HepG2 (cell line): ENCODE measurements around the gene SUSD3. TPM values are rescaled to one million over a fixed set of nuclear protein-coding genes. Genes with fewer than 3 reads are reported as not detected.

Experiments used
- ATAC-seq: fragments of 200-7000 bp; cut with Tn5 transposase; 3 replicates; pipeline ENCODE4 v1.9.1; 2020; ENCODE audit warnings: mild to moderate bottlenecking, moderate library complexity
- BruUV-seq: library from RNA; stranded (reverse); fragments of 400-500 nt; replicated peaks from 2 replicates; lab custom pipeline; 2021; lab: Mats Ljungman, UMichigan
- CTCF ChIA-PET: fragments of 300-600 bp; formaldehyde crosslinking; extraction: SDS; loops from one replicate; lab custom pipeline; 2021; ENCODE audit warnings: low total read pairs, inconsistent platforms, low intra/inter-chr PET ratio; lab: Yijun Ruan, JAX
- POLR2A ChIA-PET: fragments of 350-600 bp; sonication (Branson Sonifier 250); formaldehyde crosslinking; loops from one replicate; lab custom pipeline; 2020; ENCODE audit warnings: antibody characterized with exemption, inconsistent platforms; lab: Yijun Ruan, JAX
- DNase-seq: peaks from one replicate; pipeline ENCODE4 v3.0.0-alpha.2; 2015; ENCODE audit warnings: low spot score
- FAIRE-seq: peaks from 3 replicates; lab custom pipeline; 2011; peaks lifted over from hg19 to GRCh38; lab: Jason Lieb, UNC
- H2AFZ ChIP-seq: one replicate; pipeline ENCODE4 v1.6.1; 2011; ENCODE audit warnings: low read length, inconsistent platforms
- H3K27ac ChIP-seq: fragments of 300-600 bp; 3 replicates; pipeline ENCODE4 v1.8.0; 2011; ENCODE audit warnings: mixed run types, mild to moderate bottlenecking, mixed read lengths, low read length, inconsistent platforms; ENCODE audit not compliant: insufficient read depth; ENCODE audit errors: extremely low read length
- H3K27me3 ChIP-seq, 2 experiments: fragments of 200-600 bp in 1 of 2; 2 replicates in 1 of 2; 3 replicates in 1 of 2; pipeline versions ENCODE4 v1.6.0 to v1.8.0; 2011; ENCODE audit warnings: low read length in 2 of 2, mild to moderate bottlenecking in 2 of 2, moderate library complexity in 2 of 2, inconsistent platforms in 1 of 2; ENCODE audit not compliant: insufficient read depth in 2 of 2, control insufficient read depth in 1 of 2
- H3K36me3 ChIP-seq, 2 experiments: fragments of 200-600 bp in 1 of 2; replicated peaks in 1 of 2; 2 replicates in 1 of 2; 3 replicates in 1 of 2; pipeline versions ENCODE4 v1.5.1 to v1.8.0; 2011; ENCODE audit warnings: low read length in 2 of 2, inconsistent platforms in 1 of 2; ENCODE audit not compliant: insufficient read depth in 2 of 2, control insufficient read depth in 1 of 2
- H3K4me1 ChIP-seq: 2 replicates; pipeline ENCODE4 v1.5.1; 2012; ENCODE audit warnings: low read length, inconsistent platforms; ENCODE audit not compliant: insufficient read depth
- H3K4me2 ChIP-seq: 2 replicates; pipeline ENCODE4 v1.6.0; 2011; ENCODE audit warnings: low read depth, low read length, inconsistent platforms
- H3K4me3 ChIP-seq, 3 experiments: fragments of 200-600 bp in 1 of 3; sonication (generic), shearing (Covaris generic) in 1 of 3; replicated peaks in 1 of 3; 2 replicates each; pipeline ENCODE4 v1.5.1; 2011 to 2016; ENCODE audit warnings: low read length in 3 of 3, inconsistent platforms in 2 of 3, low read depth in 2 of 3, mild to moderate bottlenecking in 2 of 3, control low read depth in 1 of 3, mixed read lengths in 1 of 3; ENCODE audit not compliant: insufficient read depth in 1 of 3
- H3K79me2 ChIP-seq: one replicate; pipeline ENCODE4 v1.6.1; 2011; ENCODE audit warnings: low read length, inconsistent platforms; ENCODE audit not compliant: insufficient read depth
- H3K9ac ChIP-seq: 2 replicates; pipeline ENCODE4 v1.6.0; 2011; ENCODE audit warnings: mild to moderate bottlenecking, low read depth, low read length, inconsistent platforms; ENCODE audit not compliant: insufficient read depth
- H3K9me3 ChIP-seq: 2 replicates; pipeline ENCODE4 v1.5.1; 2012; ENCODE audit warnings: mild to moderate bottlenecking, low read length
- H4K20me1 ChIP-seq: 2 replicates; pipeline ENCODE4 v1.6.0; 2011; ENCODE audit warnings: inconsistent platforms, mild to moderate bottlenecking, low read length, moderate library complexity; ENCODE audit not compliant: insufficient read depth
- CCDC6 ChIP-seq: sonication (generic); formaldehyde crosslinking; IDR thresholded peaks from 2 replicates; pipeline ENCODE4 v1.8.1; 2022; ENCODE audit warnings: mild to moderate bottlenecking, missing genetic modification reagents, moderate library complexity
- CSRNP1 ChIP-seq: sonication (generic); formaldehyde crosslinking; IDR thresholded peaks from 2 replicates; pipeline ENCODE4 v1.8.1; 2023; ENCODE audit warnings: mild to moderate bottlenecking, missing genetic modification reagents
- HNF1B ChIP-seq: sonication (generic); formaldehyde crosslinking; IDR thresholded peaks from 2 replicates; pipeline ENCODE4 v1.5.1; 2020; ENCODE audit warnings: mild to moderate bottlenecking, moderate library complexity, missing genetic modification reagents
- NFAT5 ChIP-seq: sonication (generic); formaldehyde crosslinking; IDR thresholded peaks from 2 replicates; pipeline ENCODE4 v1.4.0; 2020; ENCODE audit warnings: missing genetic modification reagents
- SAP130 ChIP-seq: IDR thresholded peaks from 2 replicates; pipeline ENCODE4 v1.6.1; 2016; ENCODE audit warnings: low read depth
- SMAD1 ChIP-seq: sonication (generic); formaldehyde crosslinking; IDR thresholded peaks from 2 replicates; pipeline ENCODE4 v1.4.0; 2020; ENCODE audit warnings: missing genetic modification reagents, low read depth, mild to moderate bottlenecking, borderline replicate concordance
- ZNF225 ChIP-seq: sonication (generic); formaldehyde crosslinking; IDR thresholded peaks from 2 replicates; pipeline ENCODE4 v1.4.0; 2020; ENCODE audit warnings: mild to moderate bottlenecking, missing genetic modification reagents
- ZNF33A ChIP-seq: sonication (generic); formaldehyde crosslinking; IDR thresholded peaks from 2 replicates; pipeline ENCODE4 v1.5.1; 2020; ENCODE audit warnings: missing genetic modification reagents, mild to moderate bottlenecking, moderate library complexity, borderline replicate concordance
- ZNF672 ChIP-seq: sonication (generic); formaldehyde crosslinking; IDR thresholded peaks from 2 replicates; pipeline ENCODE4 v1.8.1; 2022; ENCODE audit warnings: missing genetic modification reagents
- ZNF710 ChIP-seq: sonication (generic); formaldehyde crosslinking; IDR thresholded peaks from 2 replicates; pipeline ENCODE4 v1.5.0; 2020; ENCODE audit warnings: mild to moderate bottlenecking, missing genetic modification reagents, borderline replicate concordance
- WGBS: methylation state at CpG from one replicate; pipeline ENCODE4 v1.1.6; 2017; ENCODE audit warnings: low lambda C conversion rate; 5-methylcytosine and 5-hydroxymethylcytosine counted together
- in situ Hi-C: cut with HindIII; loops from 2 replicates; pipeline ENCODE4 v1.10.0; 2017; ENCODE audit warnings: low pct_unique_long_range_greater_than_20kb; ENCODE audit not compliant: extremely low pct_ligation_motif_present
- intact Hi-C: fragments of 100-400 bp; cut with micrococcal nuclease; formaldehyde crosslinking; loops from one replicate; pipeline ENCODE4 v1.10.0; 2022; ENCODE audit not compliant: unreplicated experiment
- polyA plus RNA-seq, 8 experiments: library from polyadenylated mRNA; depleted of rRNA in 3 of 8; stranded (reverse) in 7 of 8; unstranded in 1 of 8; fragments of >200 nt; fragmentation: Illumina TruSeq in 4 of 8; extraction: Trizol in 4 of 8; gene quantifications; 2 replicates each; pipeline versions ENCODE4 v1.2.1 to v1.2.3, GENCODE V29; 2011 to 2016; ENCODE audit warnings: low read depth in 4 of 8, missing spikeins in 1 of 8, mixed read lengths in 1 of 8; ENCODE audit not compliant: insufficient read depth in 1 of 8
- total RNA-seq, 5 experiments: library from RNA; depleted of rRNA; stranded (reverse); fragments of >200 nt; fragmentation: Illumina TruSeq; extraction: Trizol; gene quantifications; 2 replicates each; pipeline ENCODE4 v1.2.3, GENCODE V29; 2016; ENCODE audit warnings: low read depth in 1 of 5

Gene SUSD3
- total and polyA plus RNA-seq, 2 of the 13 experiments (the other 11 are each of a cell fraction or from before 2014, with no cell fraction given): 7.0 to 9.1 TPM

GRCh38 chr9:93126151-93126781 is 67.8 kb downstream of the SUSD3 start (continued):
- no peak for TF ChIP-seq HNF1B (CRISPR knock-in tag)
- TF ChIP-seq ZNF672 (CRISPR knock-in tag): no peak
- no peak for TF ChIP-seq ZNF33A (CRISPR knock-in tag)

- DNase-seq: peak; percentile 88
- ChIA-PET CTCF (no interaction called here), POLR2A (interaction anchor here (0.9 to 2.4 kb wide), 7 partner anchors 8 to 34 kb away, joined by 3 to 32 read pairs (median 5); partner anchors contain the start of genes CARD19 and NINJ1)
- H3K9ac ChIP-seq: peak overlapping the region; percentile 70
- H2AFZ ChIP-seq: no peak overlapping the region
- H3K36me3 ChIP-seq: peaks cover 31 to 43% of the 10 kb centered on the region in 2 experiments; a peak in 4 of 5 replicates
- BruUV-seq: no TSS peak
- H3K79me2 ChIP-seq: peaks cover 57% of the 10 kb centered on the region
- 18% methylated on average over 4 of the region's 18 CpGs for WGBS
- peaks cover 61% of the 10 kb centered on the region for H3K4me1 ChIP-seq
- no peaks in the 10 kb centered on the region for H3K27me3 ChIP-seq
- FAIRE-seq: peak; percentile 94
- peak; percentile 81 for ATAC-seq
- no peaks in the 10 kb centered on the region for H3K9me3 ChIP-seq
- H4K20me1 ChIP-seq: no peaks in the 10 kb centered on the region
- H3K4me3 ChIP-seq: peak overlapping the region in 1 of 3 experiments; percentile 56; a peak in 2 of 6 replicates
- intact Hi-C loops (no loop called here), in situ Hi-C loops (no loop called here)
- peak overlapping the region; percentile 60 for H3K4me2 ChIP-seq
- peak overlapping the region; percentile 92 for H3K27ac ChIP-seq
- TF ChIP-seq SAP130 (CRISPR knock-in tag) (peak; percentile 68), NFAT5 (no peak), ZNF225 (CRISPR knock-in tag) (no peak), ZNF710 (CRISPR knock-in tag) (no peak), CSRNP1 (CRISPR knock-in tag) (no peak), SMAD1 (CRISPR knock-in tag) (no peak), CCDC6 (CRISPR knock-in tag) (no peak)
Observed at GRCh38 chr9:93126825-93127368, 68.4 kb downstream of the SUSD3 start.
